Erythroblast (primary cell): Measurements from ENCODE around the gene WTAP.

Source experiments
- GATA1 ChIP-seq: IDR thresholded peaks from 2 replicates; pipeline ENCODE4 v1.6.1; 2011; ENCODE audit warnings: low read depth, mild to moderate bottlenecking, control low read depth, low read length, moderate library complexity
- POLR2A ChIP-seq: IDR thresholded peaks from 2 replicates; pipeline ENCODE4 v1.6.1; 2011; ENCODE audit warnings: mild to moderate bottlenecking, low read length

DNA sequence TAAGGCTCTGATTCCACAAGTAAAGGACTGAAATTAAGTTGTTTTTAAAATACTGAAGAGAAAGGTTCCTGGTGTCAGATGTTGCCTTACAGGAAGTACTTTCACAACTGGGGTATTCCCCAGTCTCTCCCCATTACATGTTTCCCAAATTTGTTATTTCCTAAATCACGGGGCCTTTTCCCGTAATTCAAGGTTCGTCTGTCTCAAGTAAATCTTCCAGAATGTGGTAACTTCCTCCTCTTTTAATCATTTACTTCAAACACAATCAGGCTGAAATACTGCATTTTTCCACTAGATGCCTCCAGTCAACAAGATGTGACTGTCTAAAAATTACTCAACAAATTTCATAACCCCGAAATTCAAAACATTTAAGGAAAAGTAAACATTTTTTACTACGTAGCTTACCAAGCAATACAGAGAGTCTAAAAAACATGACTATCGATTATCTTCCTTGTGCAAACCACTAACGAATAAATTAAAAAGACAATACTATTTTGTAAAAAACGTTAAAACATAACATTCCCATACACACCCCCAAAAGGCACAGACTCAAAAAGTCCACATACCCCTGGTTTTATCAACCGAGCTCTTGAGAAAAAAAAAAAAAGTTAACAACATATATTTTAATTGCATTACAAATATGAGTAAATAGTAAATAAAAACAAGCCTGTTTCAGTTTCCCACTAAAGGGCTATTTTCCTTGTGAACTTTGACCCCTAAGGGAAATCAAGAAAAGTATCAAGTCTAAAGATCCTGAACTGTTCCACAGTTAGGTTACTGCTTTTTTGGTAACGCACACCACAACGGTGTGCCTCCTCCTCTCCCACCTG lies 36.0 kb upstream of the WTAP start:
- TF ChIP-seq POLR2A: no peak
- no peak for TF ChIP-seq GATA1
